ENCODE data around the gene OSBPL10.
"Not testable (repeated sequence)": the region's sequence is repeated elsewhere in the genome, so short reads cannot be mapped to it uniquely, and the experiment has no call there.

OSBPL10 gene

DNA sequence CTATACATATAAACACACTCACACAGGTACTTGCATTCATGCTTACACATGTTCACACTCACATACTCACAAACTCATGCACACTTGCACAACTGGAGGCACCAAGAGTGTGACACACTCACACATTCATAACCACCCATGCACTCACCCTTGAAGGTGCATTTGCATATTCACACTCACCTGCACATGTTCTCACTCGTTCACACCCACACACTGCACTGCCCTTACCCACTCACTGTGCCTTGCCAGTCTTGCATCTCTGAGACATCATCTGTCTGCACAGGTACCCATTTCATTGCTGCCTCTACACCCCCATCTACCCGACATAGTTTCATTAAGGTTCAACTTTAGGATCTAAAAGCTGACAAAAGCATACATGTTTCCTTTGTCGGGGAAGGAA lies 95.8 kb downstream of the OSBPL10 start:
- no peak for DNase-seq (ENCODE audit: low spot score)

DNA sequence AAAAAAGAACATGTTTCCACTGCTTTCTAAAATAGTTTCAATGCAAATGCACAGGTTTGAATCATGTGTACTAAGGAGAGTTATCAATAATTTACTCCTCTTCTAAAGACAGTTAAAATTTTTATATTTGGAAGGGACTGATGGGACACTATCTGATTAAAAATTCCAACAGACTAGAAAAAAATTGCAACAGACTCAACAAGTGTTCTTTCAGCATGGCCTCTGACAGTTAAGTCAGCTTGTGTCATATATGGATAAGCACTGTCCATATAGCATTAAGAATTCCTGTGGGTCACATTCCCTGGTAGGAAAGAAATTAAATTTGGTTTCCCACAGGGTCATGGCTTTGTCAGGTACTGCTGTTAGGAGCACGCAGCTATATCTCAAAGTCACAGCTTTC lies 96.8 kb downstream of the OSBPL10 start:
- no peak for DNase-seq (ENCODE audit: low spot score)

DNA sequence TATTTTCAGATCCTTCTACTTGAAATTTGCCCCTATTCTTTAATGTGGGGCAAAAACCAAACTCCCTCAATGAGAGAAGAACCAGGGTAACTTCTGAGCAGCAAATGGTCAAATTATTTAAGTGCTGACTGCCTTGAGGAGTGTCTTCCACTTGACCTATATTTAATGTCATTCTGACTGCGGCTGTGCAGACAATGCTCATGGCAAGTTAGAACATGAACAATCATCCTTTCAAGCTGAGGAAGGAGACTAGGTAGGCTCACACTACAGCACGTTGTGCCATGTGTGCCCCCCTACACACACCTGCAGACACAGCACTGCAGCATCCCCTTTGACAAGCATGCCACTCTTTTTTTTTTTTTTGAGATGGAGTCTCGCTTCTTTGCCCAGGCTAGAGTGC lies 98.2 kb downstream of the OSBPL10 start:
- no peak for DNase-seq (ENCODE audit: low spot score)

DNA sequence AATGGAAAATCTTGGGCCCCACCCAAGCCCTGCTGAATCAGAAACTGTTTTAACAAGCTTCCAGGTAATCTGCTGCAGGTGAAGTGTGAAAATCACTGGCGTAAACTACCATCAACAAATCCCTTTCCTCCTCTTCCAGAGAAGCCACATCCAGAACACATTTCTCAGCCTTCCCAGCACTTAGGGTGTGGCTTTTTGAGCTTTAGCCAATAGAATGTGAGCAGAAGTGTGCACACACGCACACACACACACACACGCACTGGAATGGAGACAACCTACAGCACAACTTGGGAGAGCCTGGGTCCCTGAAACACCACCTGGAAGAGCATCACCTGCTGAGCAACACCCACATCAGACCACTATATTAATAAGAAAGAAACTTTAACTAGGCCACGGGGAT lies 98.6 kb downstream of the OSBPL10 start:
- no peak for DNase-seq (ENCODE audit: low spot score)

DNA sequence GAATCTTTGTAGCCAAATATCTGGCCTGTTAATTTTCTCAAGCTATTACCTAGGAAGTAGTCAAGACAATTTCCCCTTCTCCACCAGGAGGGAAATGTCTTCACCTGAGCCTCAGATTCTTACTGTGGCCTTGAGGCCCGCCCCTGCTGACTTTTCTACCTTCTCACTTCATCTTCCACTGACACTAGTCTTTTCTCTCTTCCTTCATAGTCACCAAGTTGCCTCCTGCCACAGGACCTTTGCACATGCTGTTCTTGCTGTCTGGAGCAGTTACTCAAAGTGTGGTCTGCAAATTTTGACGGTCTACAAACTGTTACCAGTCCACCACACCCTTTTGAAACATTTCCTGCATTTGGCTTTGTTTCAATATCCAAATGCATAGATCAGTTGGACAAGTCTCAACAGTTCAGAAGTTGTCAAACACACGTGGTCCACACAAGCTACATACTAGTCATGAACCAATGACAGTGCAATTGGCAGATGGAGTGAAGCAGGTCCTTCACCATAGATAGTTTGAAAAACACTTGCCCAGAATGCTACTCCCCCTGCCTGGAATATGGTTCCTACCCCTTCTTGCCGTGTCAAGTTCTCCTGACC lies 100.5 kb downstream of the OSBPL10 start:
- no peak for DNase-seq (ENCODE audit: low spot score)

DNA sequence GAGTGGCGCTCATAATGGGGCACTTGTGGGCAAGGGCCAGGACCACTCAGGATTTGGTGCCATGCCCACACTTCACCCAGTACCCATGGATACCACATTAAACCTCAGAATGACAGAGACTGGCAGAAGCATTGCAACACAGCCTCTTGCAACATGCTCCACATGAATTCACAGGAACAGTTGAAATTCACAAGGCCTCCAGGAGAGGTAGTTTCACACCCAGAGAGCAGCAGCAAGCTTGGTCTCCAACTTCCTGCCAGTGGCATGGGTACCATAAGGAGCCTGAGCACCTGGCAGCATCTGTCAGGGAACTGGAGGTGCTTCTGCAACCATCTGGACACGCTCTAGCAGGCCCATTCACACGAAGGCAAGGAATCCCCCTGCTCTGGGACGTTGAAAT lies 101.0 kb downstream of the OSBPL10 start:
- DNase-seq (ENCODE audit: low spot score) = peak; percentile 58

DNA sequence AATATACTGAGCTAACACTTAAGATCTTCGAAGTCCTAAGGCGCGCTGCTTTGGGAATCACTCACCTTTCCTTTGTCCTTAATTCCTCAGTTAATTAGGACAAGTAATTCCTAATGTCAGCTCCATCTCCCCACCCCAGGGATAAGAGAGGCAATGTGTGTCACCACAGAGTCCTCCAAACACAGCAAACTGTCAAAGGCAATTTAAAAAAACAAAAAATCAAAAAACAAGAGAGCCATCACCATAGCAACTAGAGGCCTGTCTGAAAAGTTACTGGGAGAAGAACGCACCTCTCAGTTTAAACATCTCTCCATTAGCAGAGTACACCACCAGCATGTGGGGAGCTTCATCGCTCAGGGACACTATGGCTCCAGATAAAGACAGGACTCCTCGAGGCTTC lies 101.7 kb downstream of the OSBPL10 start:
- no peak for DNase-seq (ENCODE audit: low spot score)

DNA sequence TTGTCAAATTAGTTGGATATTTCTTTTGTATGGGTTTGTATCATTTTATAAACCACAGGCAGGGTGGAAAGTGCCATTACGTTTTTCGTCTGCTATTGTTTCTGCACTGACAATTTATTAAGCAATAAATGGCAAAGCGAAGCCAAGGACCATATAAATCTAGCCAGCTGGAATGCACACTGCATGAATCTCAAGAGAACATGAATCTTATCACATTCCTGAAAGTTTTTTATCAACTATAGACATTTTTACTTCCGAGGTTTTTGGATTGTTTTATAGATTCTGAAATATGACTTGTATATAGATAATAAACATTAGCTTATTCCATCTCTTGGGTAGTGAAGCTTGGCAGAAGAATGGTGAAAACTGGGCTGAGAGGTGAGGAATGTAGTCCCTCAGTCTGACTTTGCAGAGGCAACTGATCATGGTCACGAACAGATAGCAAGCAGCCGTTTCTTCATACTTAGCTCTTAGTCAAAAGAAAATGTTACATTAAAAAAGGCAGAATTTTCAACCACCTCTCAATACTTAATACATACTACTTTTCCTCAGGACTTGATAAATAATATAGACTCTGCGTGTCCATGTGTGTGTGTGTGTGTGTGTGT lies 102.7 kb downstream of the OSBPL10 start:
- DNase-seq (ENCODE audit: low spot score) = no peak

DNA sequence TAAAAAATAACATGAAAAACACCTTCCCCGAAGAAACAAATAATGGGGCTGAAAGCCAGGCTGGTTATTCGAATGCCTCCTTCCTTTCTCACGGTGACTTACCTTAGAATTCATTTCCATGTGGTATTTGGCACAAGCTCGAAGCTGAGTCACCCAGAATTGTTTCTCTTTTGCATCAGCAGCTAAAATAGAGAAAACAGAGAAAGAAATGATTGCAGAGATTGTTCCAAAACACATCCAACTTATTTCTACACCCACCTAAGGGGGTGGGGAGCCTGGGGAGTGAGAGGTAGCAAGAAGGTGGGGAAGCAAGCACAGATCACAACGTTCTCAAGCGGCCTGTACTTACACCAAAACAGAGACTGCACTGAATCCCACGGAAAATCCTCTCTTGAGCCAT lies 104.7 kb downstream of the OSBPL10 start:
- DNase-seq (ENCODE audit: low spot score) = no peak

DNA sequence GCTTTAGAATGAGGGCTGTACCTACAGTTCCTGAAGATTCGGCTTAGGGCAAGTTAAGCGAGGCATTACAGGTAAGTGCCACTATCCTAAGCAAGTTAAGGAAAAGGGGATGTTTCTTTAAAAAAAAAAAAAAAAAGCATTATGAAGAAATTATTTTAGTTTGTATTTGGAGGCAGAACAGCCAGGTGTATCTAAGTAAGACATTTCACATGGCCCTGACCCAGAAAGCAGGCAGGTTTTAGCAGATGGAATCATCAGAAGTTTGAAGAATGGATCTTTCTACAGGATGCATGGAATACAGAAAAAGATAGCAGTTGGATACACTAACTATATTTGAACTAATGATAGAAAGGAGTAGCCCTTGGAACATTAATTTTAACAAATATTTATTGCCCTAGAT lies 105.6 kb downstream of the OSBPL10 start:
- DNase-seq (ENCODE audit: low spot score) = no peak

DNA sequence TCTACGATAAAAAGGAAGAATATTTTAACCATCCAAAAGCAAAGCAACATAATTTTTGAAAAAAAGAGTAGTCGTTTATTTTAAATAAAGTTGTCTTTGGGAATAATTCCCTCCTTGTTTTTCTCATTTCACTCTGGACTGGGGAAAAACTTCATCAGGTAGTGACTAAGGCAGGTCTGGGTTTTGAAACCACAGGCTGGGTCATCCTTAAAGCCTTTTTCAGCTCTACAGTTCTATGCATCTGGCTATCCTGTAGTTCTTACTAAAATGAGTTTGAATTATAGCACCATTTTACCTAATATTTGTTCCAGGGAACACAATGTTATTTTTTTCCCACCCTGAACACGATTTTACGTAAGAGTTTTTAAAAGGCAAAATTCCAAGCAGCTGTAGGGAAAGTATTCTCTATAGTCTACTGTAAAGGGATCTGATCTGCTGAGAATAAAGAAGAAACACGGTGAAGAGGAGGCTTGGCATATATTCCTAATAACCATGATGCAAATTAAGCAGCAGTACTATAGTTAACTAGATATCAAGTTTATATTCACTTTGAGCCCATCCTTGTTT lies 107.7 kb downstream of the OSBPL10 start:
- DNase-seq (ENCODE audit: low spot score) = no peak

DNA sequence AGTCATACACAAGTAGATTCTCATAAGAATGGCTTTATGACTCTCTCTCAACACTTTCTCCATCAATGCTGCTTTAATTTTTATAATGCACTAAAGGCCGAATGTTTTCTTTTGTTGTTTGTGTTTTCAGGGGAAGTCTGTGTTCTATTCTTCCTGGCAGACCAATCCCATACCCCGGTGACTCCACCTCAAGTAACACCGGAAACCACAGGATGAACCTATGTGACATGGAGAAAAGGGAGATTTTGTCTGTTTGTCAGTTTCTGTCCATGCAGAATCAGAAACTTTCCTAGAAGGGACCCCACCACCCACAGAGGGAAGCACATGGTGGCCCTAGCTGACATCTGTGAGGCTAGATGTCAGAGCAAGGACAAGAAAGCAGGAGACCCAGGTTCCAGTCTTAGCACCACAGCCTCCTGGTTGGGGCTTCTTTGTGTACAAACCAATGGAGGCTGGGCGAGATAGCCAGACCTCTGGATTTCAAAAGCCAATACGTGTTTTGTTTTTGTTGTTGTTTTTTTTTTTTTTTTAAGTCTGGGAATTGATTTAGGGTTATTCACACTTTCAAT lies 109.0 kb downstream of the OSBPL10 start:
- DNase-seq (ENCODE audit: low spot score) = no peak

DNA sequence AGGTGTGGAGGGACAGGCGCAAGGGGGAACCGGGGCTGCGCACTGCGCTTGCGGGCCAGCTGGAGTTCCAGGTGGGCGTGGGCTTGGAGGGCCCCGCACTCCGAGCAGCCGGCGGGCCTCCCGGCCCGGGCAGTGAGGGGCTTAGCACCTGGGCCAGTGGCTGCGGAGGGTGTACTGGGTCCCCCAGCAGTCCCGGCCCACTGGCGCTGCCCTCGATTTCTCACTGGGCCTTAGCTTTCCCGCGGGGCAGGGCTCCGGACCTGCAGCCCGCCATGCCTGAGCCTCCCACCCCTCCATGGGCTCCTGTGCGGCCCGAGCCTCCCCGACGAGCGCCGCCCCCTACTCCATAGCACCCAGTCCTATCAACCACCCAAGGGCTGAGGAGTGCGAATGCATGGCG lies 111.0 kb downstream of the OSBPL10 start:
- not testable (repeated sequence) for DNase-seq (ENCODE audit: low spot score)

DNA sequence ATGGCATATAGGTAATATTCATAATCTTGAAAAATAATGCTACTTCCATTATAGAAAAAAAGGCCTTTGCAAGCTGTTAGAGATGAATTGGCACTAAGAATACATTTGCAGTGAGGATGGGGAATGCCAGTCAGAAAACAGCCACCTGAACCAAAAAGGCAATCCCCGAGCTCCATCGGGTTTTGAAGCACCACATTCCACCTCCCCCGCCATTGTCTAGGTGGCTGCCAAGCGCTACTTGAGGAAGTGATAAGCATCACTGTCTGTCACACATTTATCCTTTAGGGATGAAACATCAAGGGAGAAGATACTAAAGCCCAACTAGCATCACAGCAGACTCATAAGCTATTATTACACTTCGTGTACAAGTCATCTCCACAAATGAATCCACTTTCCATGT lies 112.8 kb downstream of the OSBPL10 start:
- no peak for DNase-seq (ENCODE audit: low spot score)

DNA sequence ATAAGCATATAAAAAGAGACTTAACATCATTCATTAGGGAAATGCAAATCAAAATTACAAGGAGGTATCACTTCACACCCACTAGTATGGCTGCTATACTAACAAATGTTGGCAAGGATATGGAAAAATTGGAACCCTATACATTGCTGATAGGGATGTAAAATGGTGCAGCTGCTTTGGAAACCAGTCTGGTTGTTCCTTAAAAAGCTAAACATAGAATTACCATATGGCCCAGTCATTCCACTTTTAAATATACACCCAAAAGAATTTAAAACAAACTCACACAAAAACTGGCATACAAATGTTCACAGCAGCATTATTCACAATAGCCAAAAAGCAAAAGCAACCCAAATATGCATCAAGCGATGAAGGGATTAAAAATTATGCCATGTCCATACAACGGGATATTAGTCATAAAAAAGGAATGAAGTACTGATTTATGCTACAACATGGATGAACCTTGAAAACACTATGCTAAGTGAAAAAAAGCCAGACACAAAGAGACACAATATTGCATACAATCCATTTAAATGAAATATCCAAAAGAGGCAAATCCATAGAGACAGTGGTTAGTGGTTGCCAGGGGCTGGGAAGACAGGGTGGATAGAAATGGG lies 118.3 kb downstream of the OSBPL10 start:
- no peak for DNase-seq (ENCODE audit: low spot score)

DNA sequence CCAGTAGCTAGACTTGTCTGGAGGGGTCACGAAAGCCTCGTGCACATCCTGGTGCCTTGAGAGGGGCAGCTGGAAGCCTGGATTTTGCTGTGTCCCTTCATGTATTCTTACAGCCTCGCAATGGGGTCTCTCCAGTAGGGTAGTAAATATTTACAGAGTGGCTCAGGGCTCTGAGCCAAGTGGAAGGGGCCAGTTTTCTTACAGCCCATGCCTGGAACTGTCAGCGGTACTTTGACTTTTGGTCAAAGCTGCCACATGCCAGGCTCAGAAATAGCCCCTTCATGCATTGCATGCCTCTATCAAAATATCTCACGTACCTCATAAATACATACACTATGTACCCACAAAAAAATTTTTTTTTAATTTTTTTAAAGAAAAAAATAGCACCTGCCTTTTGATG lies 119.2 kb downstream of the OSBPL10 start:
- DNase-seq (ENCODE audit: low spot score) = no peak

DNA sequence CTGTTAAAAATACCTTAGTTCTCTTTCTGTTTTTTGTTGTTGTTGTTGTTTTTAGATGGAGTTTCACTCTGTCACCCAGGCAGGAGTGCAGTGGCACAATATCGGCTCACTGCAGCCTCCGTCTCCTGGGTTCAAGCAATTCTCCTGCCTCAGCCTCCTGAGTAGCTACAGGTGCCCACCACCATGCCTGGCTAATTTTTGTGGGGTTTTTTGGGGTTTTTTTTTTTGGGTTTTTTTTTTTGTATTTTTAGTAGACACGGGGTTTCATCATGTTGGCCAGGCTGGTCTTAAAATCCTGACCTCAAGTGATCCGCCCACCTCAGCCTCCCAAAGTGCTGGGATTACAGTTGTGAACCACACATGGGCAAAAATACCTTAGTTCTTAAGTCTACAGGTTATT lies 120.4 kb downstream of the OSBPL10 start:
- not testable (repeated sequence) for DNase-seq (ENCODE audit: low spot score)

DNA sequence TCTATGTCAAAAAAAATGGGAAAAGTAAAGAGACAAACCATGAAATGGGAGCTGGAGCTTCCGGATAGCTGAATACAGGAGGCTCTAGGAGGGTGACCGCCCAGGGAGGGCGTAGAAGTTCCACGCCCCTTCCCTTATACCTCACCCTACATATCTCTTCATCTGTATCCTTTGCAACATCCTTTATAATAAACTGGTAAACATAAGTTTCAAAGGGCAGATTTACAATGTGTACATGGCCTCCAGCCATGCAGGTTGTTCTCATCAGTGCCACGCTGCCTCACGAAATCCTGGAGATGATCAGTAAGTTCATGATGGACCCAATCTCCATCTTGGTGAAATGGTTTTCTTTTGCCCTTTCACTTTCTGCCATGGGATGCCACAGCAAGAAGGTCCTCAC lies 121.8 kb downstream of the OSBPL10 start:
- DNase-seq (ENCODE audit: low spot score) = no peak

DNA sequence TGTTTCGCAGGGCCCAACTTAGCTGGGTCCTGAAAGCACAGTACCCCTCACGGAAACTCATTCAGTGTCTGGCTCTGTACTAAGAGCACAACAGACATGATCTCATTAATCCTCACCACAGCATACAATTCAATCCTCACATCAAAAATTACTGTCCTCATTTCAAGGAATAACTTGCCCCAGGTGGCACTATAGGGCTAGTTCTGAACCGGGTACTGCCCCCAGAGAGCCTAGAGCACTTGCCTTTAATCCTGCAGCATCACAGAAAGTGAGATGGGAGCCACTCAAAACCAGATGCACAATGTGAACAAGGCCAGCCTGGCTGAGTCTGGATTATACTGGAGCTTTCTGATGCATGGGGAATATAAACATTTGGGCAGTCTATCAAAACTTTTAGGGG lies 122.6 kb downstream of the OSBPL10 start:
- DNase-seq (ENCODE audit: low spot score) = peak; percentile 26

DNA sequence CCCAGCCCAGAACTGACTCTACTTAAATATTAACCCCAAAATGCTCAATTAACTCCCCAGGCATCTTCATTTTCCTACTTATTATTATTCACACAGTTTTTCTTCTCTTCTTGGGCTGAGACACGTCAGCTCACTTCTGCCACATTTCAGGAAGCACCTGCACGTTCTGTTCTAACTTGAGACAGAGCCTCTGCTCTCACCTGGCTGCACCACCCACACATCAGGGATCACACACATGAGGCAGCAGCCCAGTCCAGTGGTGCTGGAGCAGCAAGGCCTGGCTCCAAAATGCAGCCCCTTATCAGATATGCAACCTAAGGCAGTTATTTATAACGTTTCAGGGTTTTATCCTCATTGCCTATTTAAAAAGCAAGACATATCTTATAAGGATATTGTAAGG lies 127.5 kb downstream of the OSBPL10 start:
- DNase-seq (ENCODE audit: low spot score) = peak; percentile 77

DNA sequence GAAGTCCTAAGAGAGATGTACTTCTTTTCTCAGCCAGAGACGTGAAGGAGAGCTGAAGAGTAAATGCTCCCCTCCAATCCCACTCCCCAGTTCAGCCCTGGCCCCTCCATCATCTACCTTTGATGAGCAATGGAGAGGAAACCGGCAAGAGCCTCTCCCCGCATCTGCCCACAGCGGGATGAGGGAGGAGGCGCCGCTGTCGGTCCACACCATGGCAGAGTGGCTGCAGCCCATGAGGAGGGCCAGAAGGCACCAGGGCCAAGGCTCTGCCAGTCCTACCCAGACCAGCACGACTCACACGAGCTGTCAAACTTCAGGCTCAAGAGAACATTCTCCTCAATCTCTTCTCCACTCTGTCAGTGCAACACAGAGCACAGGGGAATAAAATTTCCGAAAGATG lies 129.8 kb downstream of the OSBPL10 start:
- DNase-seq (ENCODE audit: low spot score) = no peak

DNA sequence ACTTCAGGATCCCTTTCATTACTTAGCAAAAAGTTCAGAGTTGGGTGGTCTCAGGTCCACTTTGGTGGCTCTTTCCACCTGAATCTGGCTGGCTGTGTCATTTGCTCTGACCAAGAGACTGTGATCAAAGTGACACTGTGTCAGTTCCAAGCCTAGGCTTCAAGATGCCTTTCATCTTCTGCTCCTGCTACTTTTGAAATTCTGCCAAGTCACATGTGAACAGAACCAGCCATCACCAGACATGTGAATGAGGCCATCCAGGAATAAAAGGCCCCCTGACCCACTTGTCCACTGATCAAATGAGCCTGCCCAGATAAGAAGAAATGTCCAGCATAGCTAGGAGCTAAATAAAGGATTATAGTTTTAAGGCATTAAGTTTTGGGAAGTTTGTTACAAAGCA lies 132.2 kb downstream of the OSBPL10 start:
- no peak for DNase-seq (ENCODE audit: low spot score)

DNA sequence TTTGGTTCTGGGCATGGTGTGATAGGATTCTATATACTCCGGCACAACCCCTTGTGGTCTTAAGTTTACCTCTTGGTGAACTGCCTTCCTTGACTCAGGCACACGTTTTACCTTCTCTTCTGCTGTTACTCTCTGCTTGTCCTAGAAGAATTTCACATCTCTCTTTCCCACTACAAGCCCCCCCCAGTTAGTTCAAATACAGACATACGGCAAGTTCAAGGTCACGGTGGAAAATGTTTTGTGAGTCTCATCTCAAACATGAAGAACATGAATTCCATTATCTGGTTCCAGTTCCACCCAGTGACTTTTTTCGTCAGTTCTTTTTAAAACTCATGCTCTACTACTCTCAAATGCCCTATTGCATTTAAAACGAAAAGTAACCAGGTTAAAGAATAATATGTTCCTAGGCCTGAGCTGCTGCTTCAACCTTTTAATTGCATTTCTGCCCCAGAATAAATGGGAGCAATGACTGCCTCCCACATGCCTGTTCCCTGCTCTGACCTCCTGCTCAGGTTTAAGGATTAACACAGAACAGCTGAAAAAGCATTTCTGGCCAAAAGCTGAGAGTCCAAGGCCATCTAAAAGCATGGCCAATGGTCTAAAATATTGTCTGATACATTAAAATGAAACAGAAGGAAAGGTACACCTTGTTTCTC lies 132.8 kb downstream of the OSBPL10 start:
- no peak for DNase-seq (ENCODE audit: low spot score)

All from germinal center (tissue), 1 donor.